ENCODE results near the gene INHA. TPM values are rescaled to one million over a fixed set of nuclear protein-coding genes. Genes with fewer than 3 reads are reported as not detected.
A peak's percentile ranks its signal among the peaks of the same experiment; 100 is the strongest.

The INHA gene
- total RNA-seq, 2 experiments from 2014 or later: not detected

DNA sequence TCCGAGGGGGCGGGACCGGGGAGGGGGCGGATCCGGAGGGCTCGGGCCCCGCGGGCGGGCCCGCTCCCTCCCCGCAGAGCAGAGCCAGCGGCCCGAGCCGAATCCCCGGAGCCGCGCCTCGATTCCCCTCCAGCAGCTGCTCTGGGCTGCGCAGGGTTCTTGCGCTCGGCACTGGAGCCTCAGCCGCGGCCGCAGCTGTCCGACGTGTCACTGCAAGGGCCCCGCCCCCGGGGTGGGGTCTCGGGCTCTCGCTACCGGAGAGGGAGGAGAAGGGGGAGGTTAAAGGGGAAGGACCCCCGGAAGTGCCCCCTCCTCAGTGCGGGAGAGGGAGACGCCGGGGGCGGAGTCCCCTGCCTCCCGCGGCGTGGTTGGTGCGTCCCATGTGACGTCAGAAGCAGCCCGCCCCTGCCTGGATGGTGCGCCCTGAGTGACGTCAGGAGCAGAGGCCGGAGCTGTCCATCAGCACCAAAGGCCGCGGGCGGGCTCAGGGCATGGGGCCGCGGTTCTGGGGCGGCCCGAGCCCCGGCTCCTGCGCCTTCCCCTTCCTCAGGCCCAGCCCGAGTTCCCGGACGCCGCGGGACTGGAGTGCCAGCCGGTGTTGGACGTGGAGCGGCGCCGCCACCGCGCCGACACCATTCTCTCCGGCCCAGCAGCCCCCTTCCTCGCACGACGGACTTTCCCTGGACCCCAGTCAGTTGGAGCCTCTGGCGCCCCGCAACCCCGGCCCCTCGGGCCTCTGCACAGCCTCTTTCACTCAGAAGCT, 28.3 kb upstream of the INHA start, which contains the start of the genes CHPF and TMEM198:
Gene CHPF, minus strand, starts transcription at position 214 of the 763 bp plus-strand sequence. CDS start 271 bp downstream, outside the sequence.
Gene TMEM198, plus strand, starts transcription at position 433 of the 763 bp plus-strand sequence. CDS start 700 bp downstream, outside the sequence.
- Mint-ChIP-seq H3K4me1 (ENCODE audit: low read depth) (peaks cover 20% of the 10 kb centered on the region), H3K4me3 (peak within 1 kb of the TSS; percentile 79), H3K9me3 (no peaks in the 10 kb centered on the region), H3K27me3 (ENCODE audit: low read depth) (peaks cover 8% of the 10 kb centered on the region), H3K27ac (no peak within 1 kb of the TSS), H3K36me3 (ENCODE audit: low read depth) (peaks cover 5% of the 10 kb centered on the region)
- peak; percentile 97 for DNase-seq
- CTCF ChIA-PET: interaction anchor here (1.0 to 6.0 kb wide), 7 partner anchors 10 to 103 kb away, joined by 3 to 56 read pairs (median 19); partner anchors contain the start of gene STK11IP
- intact Hi-C loops (cut with micrococcal nuclease): loop anchor here (1.0 to 5.0 kb wide), 9 partner anchors 9 to 383 kb away; partner anchors contain the start of genes CNPPD1, DNAJB2, GLB1L and GMPPA

DNA sequence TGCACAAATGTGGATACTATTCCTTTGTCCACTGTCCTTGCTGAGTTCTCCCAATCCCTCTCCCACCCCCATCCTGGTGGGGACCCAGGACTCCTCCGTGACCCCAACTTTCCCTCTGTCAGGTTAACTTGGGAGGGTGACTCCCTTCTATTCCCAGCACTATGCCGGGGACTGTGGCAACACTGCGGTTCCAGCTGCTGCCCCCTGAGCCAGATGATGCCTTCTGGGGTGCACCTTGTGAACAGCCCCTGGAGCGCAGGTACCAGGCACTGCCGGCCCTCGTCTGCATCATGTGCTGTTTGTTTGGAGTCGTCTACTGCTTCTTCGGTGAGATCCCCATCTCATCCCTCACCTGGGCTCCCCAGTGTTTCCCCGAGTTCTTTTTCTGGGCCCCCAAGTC, 27.5 kb upstream of the INHA start:
- H3K36me3 Mint-ChIP-seq (ENCODE audit: low read depth): peaks cover 5% of the 10 kb centered on the region
- H3K27ac Mint-ChIP-seq: no peak overlapping the region
- H3K9me3 Mint-ChIP-seq: no peaks in the 10 kb centered on the region
- peaks cover 20% of the 10 kb centered on the region for H3K4me1 Mint-ChIP-seq (ENCODE audit: low read depth)
- no peak for DNase-seq
- intact Hi-C loops (cut with micrococcal nuclease): loop anchor here (5.0 kb wide), 2 partner anchors 297 to 367 kb away; partner anchors contain the start of genes CNPPD1, GLB1L, RETREG2 and STK16
- H3K27me3 Mint-ChIP-seq (ENCODE audit: low read depth): peaks cover 10% of the 10 kb centered on the region
- CTCF ChIA-PET: interaction anchor here (0.6 to 1.3 kb wide), 2 partner anchors 15 to 41 kb away, joined by 3 to 9 read pairs; no protein-coding TSS in a partner anchor
- peak overlapping the region; percentile 62 for H3K4me3 Mint-ChIP-seq

DNA sequence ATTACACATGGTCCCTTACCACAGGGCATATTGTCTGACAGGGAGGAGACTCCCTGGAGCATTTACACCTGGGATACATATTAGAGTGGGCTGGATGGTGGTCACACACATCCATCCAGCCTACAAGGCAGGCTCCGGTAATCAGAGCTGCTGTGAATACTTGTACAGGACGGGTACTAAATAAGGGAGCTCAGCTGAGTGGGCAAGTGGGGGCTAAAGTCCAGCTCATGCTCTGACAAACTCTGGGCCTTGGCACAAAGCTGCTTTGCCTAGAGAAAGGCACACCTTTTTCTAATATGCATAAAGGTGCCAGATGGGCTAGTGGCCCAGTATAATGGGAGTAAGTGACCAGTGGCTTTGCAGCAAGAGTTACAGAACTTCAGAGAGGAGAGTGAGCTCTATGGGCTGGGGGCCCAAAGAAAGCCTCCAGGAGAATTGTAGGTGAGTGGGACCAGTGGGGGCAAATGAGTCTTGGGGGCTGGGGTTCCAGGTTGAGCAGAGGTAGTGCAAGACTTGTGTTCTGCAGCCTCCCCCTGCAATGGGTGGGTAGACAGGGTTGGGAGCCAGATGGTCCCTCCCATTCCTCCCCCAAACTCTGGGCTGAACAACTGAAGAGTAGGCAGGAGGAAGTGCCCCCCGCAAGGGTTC, 26.7 kb upstream of the INHA start:
- Mint-ChIP-seq H3K36me3 (ENCODE audit: low read depth) (peaks cover 5% of the 10 kb centered on the region), H3K27ac (no peak overlapping the region), H3K9me3 (no peaks in the 10 kb centered on the region), H3K4me1 (ENCODE audit: low read depth) (peaks cover 20% of the 10 kb centered on the region), H3K27me3 (ENCODE audit: low read depth) (peaks cover 10% of the 10 kb centered on the region), H3K4me3 (no peak overlapping the region)
- DNase-seq: no peak
- CTCF ChIA-PET: interaction anchor here (1.0 to 1.3 kb wide), 2 partner anchors 14 to 15 kb away, joined by 4 to 9 read pairs; no protein-coding TSS in a partner anchor
- intact Hi-C loops (cut with micrococcal nuclease): no loop called here

DNA sequence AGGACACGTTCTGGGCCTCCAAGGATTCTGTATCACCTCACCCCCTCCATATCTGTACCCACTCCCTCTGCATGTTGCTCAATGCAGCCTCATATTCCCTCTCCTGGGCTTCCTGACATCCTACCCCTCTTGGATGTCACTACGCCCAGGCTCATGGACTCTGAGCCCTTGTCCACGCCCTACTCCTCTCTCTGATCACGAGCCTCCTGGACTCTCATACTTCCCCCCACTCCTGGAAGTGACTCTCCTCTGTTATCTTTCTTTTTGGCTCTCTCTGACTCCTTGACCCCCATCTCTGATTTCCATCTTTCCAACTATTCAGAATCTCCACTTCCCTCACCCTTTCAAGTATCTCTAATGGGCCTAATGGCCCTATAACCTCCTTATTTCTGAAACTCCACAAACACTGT, 26.2 kb upstream of the INHA start:
- H3K27me3 Mint-ChIP-seq (ENCODE audit: low read depth): peaks cover 14% of the 10 kb centered on the region
- H3K4me3 Mint-ChIP-seq: no peak overlapping the region
- no peak overlapping the region for H3K27ac Mint-ChIP-seq
- DNase-seq: no peak
- intact Hi-C loops (cut with micrococcal nuclease): no loop called here
- CTCF ChIA-PET: interaction anchor here (1.0 to 1.3 kb wide), 2 partner anchors 14 to 16 kb away, joined by 4 to 9 read pairs; no protein-coding TSS in a partner anchor
- peaks cover 1% of the 10 kb centered on the region for H3K36me3 Mint-ChIP-seq (ENCODE audit: low read depth)
- peaks cover 21% of the 10 kb centered on the region for H3K4me1 Mint-ChIP-seq (ENCODE audit: low read depth)
- H3K9me3 Mint-ChIP-seq: no peaks in the 10 kb centered on the region

DNA sequence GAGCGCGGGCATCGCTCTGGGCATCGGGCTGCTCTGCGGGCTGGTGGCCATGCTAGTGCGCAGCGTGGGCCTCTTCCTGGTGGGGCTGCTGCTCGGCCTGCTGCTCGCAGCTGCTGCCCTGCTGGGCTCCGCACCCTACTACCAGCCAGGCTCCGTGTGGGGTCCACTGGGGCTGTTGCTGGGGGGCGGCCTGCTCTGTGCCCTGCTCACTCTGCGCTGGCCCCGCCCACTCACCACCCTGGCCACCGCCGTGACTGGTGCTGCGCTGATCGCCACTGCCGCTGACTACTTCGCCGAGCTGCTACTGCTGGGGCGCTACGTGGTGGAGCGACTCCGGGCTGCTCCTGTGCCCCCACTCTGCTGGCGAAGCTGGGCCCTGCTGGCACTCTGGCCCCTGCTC, 24.5 kb upstream of the INHA start:
- H3K27ac Mint-ChIP-seq: no peak overlapping the region
- no peak overlapping the region for H3K4me3 Mint-ChIP-seq
- H3K9me3 Mint-ChIP-seq: no peaks in the 10 kb centered on the region
- intact Hi-C loops (cut with micrococcal nuclease): no loop called here
- H3K36me3 Mint-ChIP-seq (ENCODE audit: low read depth): no peaks in the 10 kb centered on the region
- no peak for DNase-seq
- peaks cover 15% of the 10 kb centered on the region for H3K4me1 Mint-ChIP-seq (ENCODE audit: low read depth)
- H3K27me3 Mint-ChIP-seq (ENCODE audit: low read depth): peaks cover 22% of the 10 kb centered on the region
- CTCF ChIA-PET: no interaction called here

DNA sequence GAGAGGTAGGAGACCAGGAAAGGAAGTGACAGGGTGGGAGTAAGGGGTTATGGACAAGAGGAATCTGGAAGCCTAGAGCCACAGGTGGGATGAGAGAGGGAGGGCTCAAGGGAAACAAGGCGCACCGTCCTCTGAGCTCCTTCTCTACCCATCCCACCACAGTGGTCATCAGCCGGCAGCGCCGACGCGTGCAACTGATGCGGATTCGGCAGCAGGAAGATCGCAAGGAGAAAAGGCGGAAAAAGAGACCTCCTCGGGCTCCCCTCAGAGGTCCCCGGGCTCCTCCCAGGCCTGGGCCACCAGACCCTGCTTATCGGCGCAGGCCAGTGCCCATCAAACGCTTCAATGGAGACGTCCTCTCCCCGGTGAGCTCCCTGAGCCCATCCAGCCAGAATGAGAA, 23.1 kb upstream of the INHA start:
- H3K27me3 Mint-ChIP-seq (ENCODE audit: low read depth): peaks cover 31% of the 10 kb centered on the region
- DNase-seq: no peak
- intact Hi-C loops (cut with micrococcal nuclease): no loop called here
- H3K36me3 Mint-ChIP-seq (ENCODE audit: low read depth): no peaks in the 10 kb centered on the region
- no peaks in the 10 kb centered on the region for H3K9me3 Mint-ChIP-seq
- no peak overlapping the region for H3K4me3 Mint-ChIP-seq
- peaks cover 15% of the 10 kb centered on the region for H3K4me1 Mint-ChIP-seq (ENCODE audit: low read depth)
- CTCF ChIA-PET: interaction anchor here (0.6 to 2.3 kb wide), 5 partner anchors 8 to 117 kb away, joined by 3 to 8 read pairs (median 4); no protein-coding TSS in a partner anchor
- H3K27ac Mint-ChIP-seq: no peak overlapping the region

DNA sequence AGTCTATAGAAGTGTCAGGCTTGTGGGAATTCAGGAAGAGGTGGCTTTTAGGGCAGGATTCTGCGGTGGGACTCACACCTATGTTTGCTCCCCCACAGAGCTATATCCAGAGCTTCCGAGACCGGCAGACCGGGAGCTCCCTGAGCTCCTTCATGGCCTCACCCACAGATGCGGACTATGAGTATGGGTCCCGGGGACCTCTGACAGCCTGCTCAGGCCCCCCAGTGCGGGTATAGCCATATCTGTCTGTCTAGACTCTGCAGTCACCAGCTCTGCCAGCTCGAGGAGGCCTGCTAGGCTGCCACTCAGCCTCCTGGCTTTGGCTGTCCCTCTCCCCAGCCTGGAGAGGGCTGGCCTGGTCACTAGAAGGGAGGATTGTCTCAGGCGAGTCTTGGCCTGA, 22.5 kb upstream of the INHA start:
- H3K27ac Mint-ChIP-seq: no peak overlapping the region
- H3K36me3 Mint-ChIP-seq (ENCODE audit: low read depth): no peaks in the 10 kb centered on the region
- peaks cover 11% of the 10 kb centered on the region for H3K4me1 Mint-ChIP-seq (ENCODE audit: low read depth)
- peaks cover 34% of the 10 kb centered on the region for H3K27me3 Mint-ChIP-seq (ENCODE audit: low read depth)
- no peaks in the 10 kb centered on the region for H3K9me3 Mint-ChIP-seq
- no peak for DNase-seq
- intact Hi-C loops (cut with micrococcal nuclease): no loop called here
- H3K4me3 Mint-ChIP-seq: no peak overlapping the region
- CTCF ChIA-PET: interaction anchor here (0.8 to 2.3 kb wide), 4 partner anchors 9 to 92 kb away, joined by 3 to 8 read pairs (median 4); no protein-coding TSS in a partner anchor

DNA sequence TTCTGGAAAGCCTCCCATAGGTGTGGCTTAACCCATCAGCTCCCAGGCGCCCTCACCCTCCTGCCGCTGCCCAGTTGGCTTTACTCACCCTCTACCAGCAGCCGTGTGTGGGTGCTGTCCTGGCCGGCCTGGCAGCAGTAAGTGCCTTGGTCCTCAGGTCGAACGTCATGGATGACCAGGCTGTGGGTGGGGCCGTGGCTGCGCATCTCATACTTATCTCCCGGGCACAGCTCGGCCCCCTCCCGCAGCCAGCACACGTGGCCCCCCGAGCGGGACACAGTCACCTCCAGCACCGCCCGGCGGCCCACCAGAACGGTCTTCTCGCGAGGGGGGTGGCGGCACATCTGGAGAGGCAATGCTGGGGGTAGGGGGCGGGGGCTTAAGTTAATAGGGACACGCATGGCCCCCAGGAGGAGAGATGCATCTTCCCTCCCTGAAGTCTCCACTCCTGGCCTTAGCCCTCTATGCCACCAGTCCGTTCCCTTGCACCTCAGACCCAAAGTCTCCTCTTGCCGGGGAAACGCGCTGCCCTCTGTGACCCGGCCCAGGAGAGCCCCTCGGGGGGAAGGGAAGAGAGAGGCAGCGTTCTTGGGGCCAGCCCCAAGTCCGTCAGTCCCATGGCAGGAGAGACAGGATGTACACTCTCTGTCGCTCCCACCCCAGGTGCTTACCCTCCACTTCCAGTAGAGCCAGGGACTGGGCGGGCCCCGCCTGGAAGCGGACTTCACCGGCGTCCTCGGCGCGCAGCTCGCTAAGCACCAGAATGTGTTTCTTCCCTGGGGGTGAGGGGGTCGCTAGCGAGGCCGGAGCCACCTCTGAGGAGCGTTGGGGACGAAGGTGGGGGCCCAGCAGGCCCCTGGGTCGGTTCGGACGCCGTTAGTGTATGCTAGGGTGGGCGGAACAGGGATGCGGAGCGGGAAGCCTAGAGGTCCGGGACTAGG, 20.4 kb upstream of the INHA start:
- peak; percentile 72 for DNase-seq
- intact Hi-C loops (cut with micrococcal nuclease): loop anchor here (1.0 kb wide), 4 partner anchors 8 to 163 kb away; partner anchors contain the start of genes CHPF, GMPPA and STK11IP
- CTCF ChIA-PET: interaction anchor here (0.8 to 4.2 kb wide), 4 partner anchors 8 to 11 kb away, joined by 3 to 28 read pairs (median 6); partner anchors contain the start of genes CHPF and TMEM198
- Mint-ChIP-seq H3K4me1 (ENCODE audit: low read depth) (peaks cover 8% of the 10 kb centered on the region), H3K27me3 (ENCODE audit: low read depth) (peaks cover 36% of the 10 kb centered on the region), H3K9me3 (no peaks in the 10 kb centered on the region), H3K27ac (no peak overlapping the region), H3K36me3 (ENCODE audit: low read depth) (no peaks in the 10 kb centered on the region), H3K4me3 (peak overlapping the region; percentile 76)

DNA sequence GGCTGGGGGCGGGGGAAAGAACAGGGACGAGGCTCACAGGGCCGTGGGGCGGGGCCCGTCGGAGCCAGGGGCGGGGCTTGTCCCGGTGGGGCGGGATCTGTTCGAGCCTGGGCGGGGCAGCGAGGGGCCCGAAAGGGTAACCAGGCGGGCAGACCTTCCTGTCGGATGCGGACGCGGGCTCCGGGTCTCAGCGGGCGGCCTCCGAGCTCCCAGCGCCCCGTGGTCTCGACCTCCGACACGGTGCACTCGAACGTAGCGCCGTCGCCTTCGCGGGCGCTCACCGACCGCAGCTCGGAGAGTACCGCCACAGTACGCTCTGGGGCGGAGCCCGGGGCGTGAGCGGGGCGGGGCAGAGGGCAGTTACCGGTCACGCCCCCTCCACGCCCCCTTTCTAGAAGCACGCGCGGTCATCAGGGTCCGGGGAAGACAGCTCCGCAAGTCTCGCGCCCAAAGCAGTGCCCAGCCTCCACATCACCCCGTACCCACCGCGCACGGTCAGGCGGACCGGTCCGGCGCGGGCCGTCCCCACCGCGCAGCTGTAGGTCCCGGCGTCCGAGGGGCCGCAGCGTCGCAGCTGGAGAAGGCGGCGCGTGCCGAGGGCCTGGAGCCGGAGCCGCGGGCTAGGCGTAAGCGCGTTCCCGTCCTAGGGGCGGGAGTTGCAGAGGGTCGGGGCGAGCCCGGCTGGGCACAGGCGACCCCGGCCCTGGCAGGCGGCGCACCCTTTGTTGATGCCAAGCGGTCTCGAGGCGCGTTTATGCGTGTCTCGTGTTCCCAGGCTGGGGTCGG, 19.5 kb upstream of the INHA start:
- intact Hi-C loops (cut with micrococcal nuclease): loop anchor here (1.0 kb wide), 4 partner anchors 9 to 164 kb away; partner anchors contain the start of genes CHPF, GMPPA and STK11IP
- no peaks in the 10 kb centered on the region for H3K9me3 Mint-ChIP-seq
- H3K4me3 Mint-ChIP-seq: peak overlapping the region; percentile 76
- no peak overlapping the region for H3K27ac Mint-ChIP-seq
- H3K36me3 Mint-ChIP-seq (ENCODE audit: low read depth): no peaks in the 10 kb centered on the region
- peaks cover 8% of the 10 kb centered on the region for H3K4me1 Mint-ChIP-seq (ENCODE audit: low read depth)
- CTCF ChIA-PET: interaction anchor here (0.6 to 4.2 kb wide), 3 partner anchors 10 to 134 kb away, joined by 3 to 28 read pairs (median 7); partner anchors contain the start of genes CHPF and TMEM198
- DNase-seq: peak; percentile 82
- H3K27me3 Mint-ChIP-seq (ENCODE audit: low read depth): peaks cover 31% of the 10 kb centered on the region

DNA sequence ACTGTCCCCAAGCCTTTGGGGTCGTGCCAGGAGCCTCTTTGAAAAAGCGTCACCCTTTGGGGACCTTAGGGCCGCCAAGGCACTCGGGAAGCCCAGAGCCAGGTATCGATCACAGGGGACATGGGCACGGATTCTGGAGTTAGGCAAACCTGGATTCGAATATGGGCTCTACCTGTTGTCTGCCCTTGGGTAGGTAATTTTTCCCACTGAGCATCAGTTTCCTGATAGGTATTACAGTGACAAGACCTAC, 19.0 kb upstream of the INHA start:
- no peak for DNase-seq
- intact Hi-C loops (cut with micrococcal nuclease): no loop called here
- no peak overlapping the region for H3K27ac Mint-ChIP-seq
- H3K4me3 Mint-ChIP-seq: no peak overlapping the region
- no peaks in the 10 kb centered on the region for H3K36me3 Mint-ChIP-seq (ENCODE audit: low read depth)
- no peaks in the 10 kb centered on the region for H3K9me3 Mint-ChIP-seq
- H3K27me3 Mint-ChIP-seq (ENCODE audit: low read depth): peaks cover 31% of the 10 kb centered on the region
- peaks cover 8% of the 10 kb centered on the region for H3K4me1 Mint-ChIP-seq (ENCODE audit: low read depth)
- CTCF ChIA-PET: interaction anchor here (0.6 to 4.2 kb wide), 4 partner anchors 9 to 133 kb away, joined by 3 to 28 read pairs (median 5); partner anchors contain the start of genes CHPF and TMEM198
